Mesendoderm (in vitro differentiated cells): ENCODE data around the gene CALM1.

Experiments
- DNase-seq: peaks from one replicate; pipeline ENCODE4 v3.0.0; 2013
- H2AK5ac ChIP-seq: 2 replicates; pipeline ENCODE4 v1.6.1; 2013; ENCODE audit warnings: low read length, inconsistent platforms
- H2BK120ac ChIP-seq: 2 replicates; pipeline ENCODE4 v1.6.1; 2013; ENCODE audit warnings: low read depth, mild to moderate bottlenecking, low read length, moderate library complexity, mixed read lengths
- H2BK15ac ChIP-seq: replicated peaks from 2 replicates; pipeline ENCODE4 v1.6.1; 2013; ENCODE audit warnings: low read depth, mild to moderate bottlenecking, moderate library complexity
- H2BK5ac ChIP-seq: 2 replicates; pipeline ENCODE4 v1.6.1; 2013; ENCODE audit warnings: low read length, inconsistent platforms
- H3K18ac ChIP-seq: 2 replicates; pipeline ENCODE4 v1.6.1; 2013; ENCODE audit warnings: mild to moderate bottlenecking, low read length, mixed read lengths
- H3K23ac ChIP-seq: one replicate; pipeline ENCODE4 v1.6.1; 2013; ENCODE audit warnings: low read length
- H3K27ac ChIP-seq: 2 replicates; pipeline ENCODE4 v1.5.1; 2013; ENCODE audit warnings: low read depth, mild to moderate bottlenecking, inconsistent platforms, low read length, moderate library complexity
- H3K27me3 ChIP-seq: 2 replicates; pipeline ENCODE4 v1.6.1; 2013; ENCODE audit warnings: low read length, control low read depth, mild to moderate bottlenecking, inconsistent platforms; ENCODE audit not compliant: insufficient read depth, poor library complexity
- H3K36me3 ChIP-seq: 2 replicates; pipeline ENCODE4 v1.6.1; 2013; ENCODE audit warnings: low read length, inconsistent platforms; ENCODE audit not compliant: control insufficient read depth, insufficient read depth
- H3K4ac ChIP-seq: one replicate; pipeline ENCODE4 v1.6.1; 2013; ENCODE audit warnings: low read depth, mild to moderate bottlenecking, low read length, moderate library complexity
- H3K4me1 ChIP-seq: 2 replicates; pipeline ENCODE4 v1.6.1; 2013; ENCODE audit warnings: low read depth, low read length, inconsistent platforms; ENCODE audit not compliant: control insufficient read depth
- H3K4me2 ChIP-seq: 2 replicates; pipeline ENCODE4 v1.6.1; 2013; ENCODE audit warnings: low read length
- H3K4me3 ChIP-seq: 2 replicates; pipeline ENCODE4 v1.5.1; 2013; ENCODE audit warnings: mild to moderate bottlenecking, low read length
- H3K56ac ChIP-seq: one replicate; pipeline ENCODE4 v1.6.1; 2013; ENCODE audit warnings: low read length
- H3K79me1 ChIP-seq: 2 replicates; pipeline ENCODE4 v1.6.1; 2013; ENCODE audit warnings: low read length, inconsistent platforms
- H3K79me2 ChIP-seq: 2 replicates; pipeline ENCODE4 v1.6.1; 2013; ENCODE audit warnings: mild to moderate bottlenecking, low read length; ENCODE audit not compliant: control insufficient read depth, insufficient read depth
- H3K9ac ChIP-seq: 2 replicates; pipeline ENCODE4 v1.6.1; 2013; ENCODE audit warnings: low read length, inconsistent platforms
- H4K5ac ChIP-seq: one replicate; pipeline ENCODE4 v1.6.1; 2013; ENCODE audit warnings: low read length
- H4K8ac ChIP-seq: one replicate; pipeline ENCODE4 v1.6.1; 2013; ENCODE audit warnings: low read depth, mild to moderate bottlenecking, control low read depth, low read length, moderate library complexity
- WGBS: extraction: QIAGEN DNeasy Blood & Tissue Kit; methylation state at CpG from one replicate; pipeline ENCODE4 v1.1.7; 2013; ENCODE audit warnings: low lambda C conversion rate, missing lambda C conversion rate; ENCODE audit not compliant: insufficient coverage; ENCODE audit errors: extremely low coverage; 5-methylcytosine and 5-hydroxymethylcytosine counted together

The CALM1 gene

GRCh38 chr14:90429754-90430153 lies 32.9 kb downstream of the CALM1 start:
- no peaks in the 10 kb centered on the region for H3K79me1 ChIP-seq
- H2BK5ac ChIP-seq: no peak overlapping the region
- H2BK15ac ChIP-seq: no peak overlapping the region
- no peak overlapping the region for H4K8ac ChIP-seq
- no peak overlapping the region for H3K56ac ChIP-seq
- H3K79me2 ChIP-seq: no peaks in the 10 kb centered on the region
- H3K4ac ChIP-seq: no peak overlapping the region
- H4K5ac ChIP-seq: no peak overlapping the region
- H3K27ac ChIP-seq: no peak overlapping the region
- no peak overlapping the region for H3K18ac ChIP-seq
- no peaks in the 10 kb centered on the region for H3K36me3 ChIP-seq
- H2BK120ac ChIP-seq: no peak overlapping the region
- no peak overlapping the region for H3K23ac ChIP-seq
- H3K9ac ChIP-seq: no peak overlapping the region
- H2AK5ac ChIP-seq: no peak overlapping the region
- no peak overlapping the region for H3K4me3 ChIP-seq
- no peaks in the 10 kb centered on the region for H3K27me3 ChIP-seq
- no peaks in the 10 kb centered on the region for H3K4me1 ChIP-seq
- no peak for DNase-seq
- WGBS: no CpG with 5 or more reads among the region's 4 CpGs
- no peak overlapping the region for H3K4me2 ChIP-seq

GRCh38 chr14:90434370-90435020 lies 37.7 kb downstream of the CALM1 start:
- no peak overlapping the region for H3K4me3 ChIP-seq
- no peaks in the 10 kb centered on the region for H3K79me2 ChIP-seq
- H3K23ac ChIP-seq: no peak overlapping the region
- no peaks in the 10 kb centered on the region for H3K4me1 ChIP-seq
- no peak overlapping the region for H3K9ac ChIP-seq
- H3K27me3 ChIP-seq: no peaks in the 10 kb centered on the region
- H2BK15ac ChIP-seq: no peak overlapping the region
- DNase-seq: no peak
- no peak overlapping the region for H3K4ac ChIP-seq
- no peaks in the 10 kb centered on the region for H3K36me3 ChIP-seq
- no peak overlapping the region for H3K56ac ChIP-seq
- H3K4me2 ChIP-seq: no peak overlapping the region
- H2AK5ac ChIP-seq: no peak overlapping the region
- H4K5ac ChIP-seq: no peak overlapping the region
- no peak overlapping the region for H3K18ac ChIP-seq
- H2BK5ac ChIP-seq: no peak overlapping the region
- H2BK120ac ChIP-seq: no peak overlapping the region
- no CpG with 5 or more reads among the region's 9 CpGs for WGBS
- no peak overlapping the region for H3K27ac ChIP-seq
- H4K8ac ChIP-seq: no peak overlapping the region
- H3K79me1 ChIP-seq: no peaks in the 10 kb centered on the region

GRCh38 chr14:90438841-90439240 lies 42.0 kb downstream of the CALM1 start:
- H3K23ac ChIP-seq: no peak overlapping the region
- H3K4me3 ChIP-seq: no peak overlapping the region
- no peak for DNase-seq
- H3K79me1 ChIP-seq: no peaks in the 10 kb centered on the region
- no peak overlapping the region for H3K27ac ChIP-seq
- H2AK5ac ChIP-seq: no peak overlapping the region
- H3K4ac ChIP-seq: no peak overlapping the region
- WGBS: no CpG with 5 or more reads among the region's 6 CpGs
- no peak overlapping the region for H3K56ac ChIP-seq
- no peaks in the 10 kb centered on the region for H3K27me3 ChIP-seq
- no peak overlapping the region for H3K18ac ChIP-seq
- no peaks in the 10 kb centered on the region for H3K79me2 ChIP-seq
- H4K8ac ChIP-seq: no peak overlapping the region
- no peaks in the 10 kb centered on the region for H3K4me1 ChIP-seq
- H4K5ac ChIP-seq: no peak overlapping the region
- H2BK15ac ChIP-seq: no peak overlapping the region
- no peaks in the 10 kb centered on the region for H3K36me3 ChIP-seq
- H3K9ac ChIP-seq: no peak overlapping the region
- H3K4me2 ChIP-seq: no peak overlapping the region
- no peak overlapping the region for H2BK5ac ChIP-seq
- no peak overlapping the region for H2BK120ac ChIP-seq

- Histone ChIP-seq H2AK5ac (no peak overlapping the region), H4K8ac (no peak overlapping the region), H3K27ac (no peak overlapping the region), H3K56ac (no peak overlapping the region), H3K4ac (no peak overlapping the region), H3K4me1 (no peaks in the 10 kb centered on the region), H3K36me3 (no peaks in the 10 kb centered on the region), H3K23ac (no peak overlapping the region), H3K27me3 (no peaks in the 10 kb centered on the region), H3K79me1 (no peaks in the 10 kb centered on the region), H3K18ac (no peak overlapping the region), H3K9ac (no peak overlapping the region), H2BK15ac (no peak overlapping the region), H3K4me3 (no peak overlapping the region), H4K5ac (no peak overlapping the region), H3K4me2 (no peak overlapping the region), H2BK120ac (no peak overlapping the region), H3K79me2 (no peaks in the 10 kb centered on the region), H2BK5ac (no peak overlapping the region)
- no peak for DNase-seq
- WGBS: no CpG with 5 or more reads among the region's 5 CpGs
Measured at GRCh38 chr14:90440021-90440451, 43.2 kb downstream of the CALM1 start.

GRCh38 chr14:90440592-90440991 lies 43.8 kb downstream of the CALM1 start:
- Histone ChIP-seq H2BK15ac (no peak overlapping the region), H2AK5ac (no peak overlapping the region), H3K56ac (no peak overlapping the region), H3K36me3 (no peaks in the 10 kb centered on the region), H3K4me2 (no peak overlapping the region), H3K4ac (no peak overlapping the region), H3K27ac (no peak overlapping the region), H3K27me3 (no peaks in the 10 kb centered on the region), H3K4me3 (no peak overlapping the region), H3K23ac (no peak overlapping the region), H2BK120ac (no peak overlapping the region), H4K8ac (no peak overlapping the region), H3K79me2 (no peaks in the 10 kb centered on the region), H3K79me1 (no peaks in the 10 kb centered on the region), H3K9ac (no peak overlapping the region), H3K4me1 (no peaks in the 10 kb centered on the region), H2BK5ac (no peak overlapping the region), H4K5ac (no peak overlapping the region), H3K18ac (no peak overlapping the region)
- no peak for DNase-seq
- WGBS: no CpG with 5 or more reads among the region's 2 CpGs

- no CpG with 5 or more reads among the region's 2 CpGs for WGBS
Measured at GRCh38 chr14:90442388-90442787, 45.6 kb downstream of the CALM1 start.

More at GRCh38 chr14:90442388-90442787, 45.6 kb downstream of the CALM1 start:
- no peak overlapping the region for H3K56ac ChIP-seq
- no peak overlapping the region for H2AK5ac ChIP-seq
- H3K4me3 ChIP-seq: no peak overlapping the region
- H3K18ac ChIP-seq: no peak overlapping the region
- no peak overlapping the region for H4K8ac ChIP-seq
- H3K4ac ChIP-seq: no peak overlapping the region
- no peaks in the 10 kb centered on the region for H3K36me3 ChIP-seq
- H4K5ac ChIP-seq: no peak overlapping the region
- DNase-seq: no peak
- no peak overlapping the region for H3K4me2 ChIP-seq
- no peak overlapping the region for H3K9ac ChIP-seq
- no peak overlapping the region for H3K27ac ChIP-seq
- no peak overlapping the region for H3K23ac ChIP-seq
- H3K79me2 ChIP-seq: no peaks in the 10 kb centered on the region
- no peak overlapping the region for H2BK120ac ChIP-seq
- H2BK15ac ChIP-seq: no peak overlapping the region
- no peaks in the 10 kb centered on the region for H3K79me1 ChIP-seq
- no peaks in the 10 kb centered on the region for H3K27me3 ChIP-seq
- no peaks in the 10 kb centered on the region for H3K4me1 ChIP-seq
- no peak overlapping the region for H2BK5ac ChIP-seq
